GM19438 (cell line): ENCODE data around the gene PDXK.

Source experiments
- ATAC-seq: cut with Tn5 transposase; IDR thresholded peaks from one replicate; pipeline ENCODE4 v1.9.1; 2021; ENCODE audit warnings: low read depth; ENCODE audit not compliant: unreplicated experiment

The PDXK gene

GRCh38 chr21:43778469-43779335 lies 59.8 kb downstream of the PDXK start:
- no peak for ATAC-seq

- no peak for ATAC-seq
Measured at GRCh38 chr21:43779660-43780059, 60.7 kb downstream of the PDXK start.

GRCh38 chr21:43781846-43782245 lies 62.9 kb downstream of the PDXK start:
- no peak for ATAC-seq

- ATAC-seq = no peak
Measured at GRCh38 chr21:43782431-43783097, 63.6 kb downstream of the PDXK start.

GRCh38 chr21:43783098-43783700 lies 64.3 kb downstream of the PDXK start:
- ATAC-seq = no peak

- ATAC-seq = no peak
Measured at GRCh38 chr21:43785134-43785533, 66.2 kb downstream of the PDXK start.

GRCh38 chr21:43786300-43786806 lies 67.4 kb downstream of the PDXK start:
- no peak for ATAC-seq

- ATAC-seq = no peak
Measured at GRCh38 chr21:43786807-43787440, 68.0 kb downstream of the PDXK start.

- peak; percentile 79 for ATAC-seq
Measured at GRCh38 chr21:43789276-43790009, 70.5 kb downstream of the PDXK start, which contains the start of gene RRP1. Gene RRP1 (plus strand): TSS chr21:43789577. CDS start chr21:43789630, 53 bp downstream.

GRCh38 chr21:43790010-43790524 lies 71.1 kb downstream of the PDXK start:
- ATAC-seq = no peak

- ATAC-seq = no peak
Measured at GRCh38 chr21:43792406-43792805, 73.5 kb downstream of the PDXK start.

- ATAC-seq = no peak
Measured at GRCh38 chr21:43793243-43793642, 74.3 kb downstream of the PDXK start.

GRCh38 chr21:43794311-43794710 lies 75.4 kb downstream of the PDXK start:
- no peak for ATAC-seq

GRCh38 chr21:43794857-43795256 lies 75.9 kb downstream of the PDXK start:
- ATAC-seq = no peak

GRCh38 chr21:43797415-43797814 lies 78.5 kb downstream of the PDXK start:
- no peak for ATAC-seq

- ATAC-seq = no peak
Measured at GRCh38 chr21:43797925-43798715, 79.2 kb downstream of the PDXK start.

- ATAC-seq = no peak
Measured at GRCh38 chr21:43799301-43799840, 80.4 kb downstream of the PDXK start.

GRCh38 chr21:43800124-43800523 lies 81.2 kb downstream of the PDXK start:
- no peak for ATAC-seq

- no peak for ATAC-seq
Measured at GRCh38 chr21:43800566-43800965, 81.6 kb downstream of the PDXK start.
